ENCODE data around the gene COPS8. TPM values are rescaled to one million over a fixed set of nuclear protein-coding genes. Genes with fewer than 3 reads are reported as not detected.

The COPS8 gene
- polyA plus RNA-seq, 3 donors = 20.5 to 39.2 (median 36.4) TPM

- DNase-seq = no peak
- Histone ChIP-seq H3K27ac (ENCODE audit: low read depth in 1 of 2, low read length in 2 of 2) (no peak overlapping the region), H3K9ac (ENCODE audit: insufficient read depth, low read length, poor library complexity, severe bottlenecking) (no peak overlapping the region), H4K20me1 (ENCODE audit: insufficient read depth, low read length) (no peaks in the 10 kb centered on the region), H3K36me3 (replicated peaks in 1 of 2; ENCODE audit: control insufficient read depth in 1 of 2, insufficient read depth in 2 of 2, low read length in 2 of 2) (no peaks in the 10 kb centered on the region), H3K4me1 (ENCODE audit: control insufficient read depth in 1 of 2, insufficient read depth in 2 of 2, low read length in 2 of 2) (no peaks in the 10 kb centered on the region), H3K9me3 (replicated peaks in 1 of 2; ENCODE audit: control insufficient read depth in 1 of 2, insufficient read depth in 1 of 2, low read length in 2 of 2) (peaks cover 4 to 13% of the 10 kb centered on the region in 2 donors), H2AFZ (ENCODE audit: insufficient read depth, low read depth, low read length, poor library complexity, severe bottlenecking) (no peak overlapping the region), H3K79me2 (ENCODE audit: insufficient read depth, low read length) (no peaks in the 10 kb centered on the region), H3K27me3 (ENCODE audit: control insufficient read depth in 2 of 2, insufficient read depth in 2 of 2, low read length in 2 of 2) (peaks cover 0 to 3% of the 10 kb centered on the region in 2 donors), H3K4me2 (replicated peaks; ENCODE audit: extremely low read depth, low read length, poor library complexity, severe bottlenecking) (no peak overlapping the region), H3K4me3 (replicated peaks in 1 of 3; ENCODE audit: low read depth in 2 of 3, low read length in 3 of 3) (no peak overlapping the region)
- H3K4me3 Mint-ChIP-seq = no peak overlapping the region
- WGBS (ENCODE audit: insufficient coverage) = 50% methylated on average over 1 of the region's 4 CpGs
- no peaks in the 10 kb centered on the region for H3K36me3 Mint-ChIP-seq
- H3K27me3 Mint-ChIP-seq (ENCODE audit: low read depth in 3 of 3) = peaks cover 2 to 5% (median 4%) of the 10 kb centered on the region in 3 donors
- intact Hi-C loops (cut with micrococcal nuclease) = no loop called here
- TF ChIP-seq CTCF (IDR thresholded peaks at IDR 0.05) = no peak
- no peak overlapping the region for H3K27ac Mint-ChIP-seq
- H3K9me3 Mint-ChIP-seq = peaks cover 12 to 27% (median 16%) of the 10 kb centered on the region in 7 donors
- no peaks in the 10 kb centered on the region for H3K4me1 Mint-ChIP-seq
These were observed 40.2 kb upstream of the COPS8 start for GRCh38 chr2:237045449-237045848.

GRCh38 chr2:237048595-237048994 lies 37.1 kb upstream of the COPS8 start:
- Mint-ChIP-seq H3K4me3 (no peak overlapping the region), H3K36me3 (no peaks in the 10 kb centered on the region), H3K9me3 (peaks cover 12 to 27% (median 16%) of the 10 kb centered on the region in 7 donors), H3K4me1 (no peaks in the 10 kb centered on the region), H3K27me3 (ENCODE audit: low read depth in 3 of 3) (peaks cover 0 to 6% (median 5%) of the 10 kb centered on the region in 3 donors), H3K27ac (no peak overlapping the region)
- no peak overlapping the region for H3K27ac ChIP-seq (ENCODE audit: low read depth in 1 of 2, low read length in 2 of 2)
- DNase-seq = no peak
- H3K79me2 ChIP-seq (ENCODE audit: insufficient read depth, low read length) = no peaks in the 10 kb centered on the region
- no peak overlapping the region for H3K4me2 ChIP-seq (replicated peaks; ENCODE audit: extremely low read depth, low read length, poor library complexity, severe bottlenecking)
- no peaks in the 10 kb centered on the region for H3K4me1 ChIP-seq (ENCODE audit: control insufficient read depth in 1 of 2, insufficient read depth in 2 of 2, low read length in 2 of 2)
- no peak for TF ChIP-seq CTCF (IDR thresholded peaks at IDR 0.05)
- H3K27me3 ChIP-seq (ENCODE audit: control insufficient read depth in 2 of 2, insufficient read depth in 2 of 2, low read length in 2 of 2) = peaks cover 0 to 3% of the 10 kb centered on the region in 2 donors
- H4K20me1 ChIP-seq (ENCODE audit: insufficient read depth, low read length) = no peaks in the 10 kb centered on the region
- peaks cover 4 to 13% of the 10 kb centered on the region in 2 donors for H3K9me3 ChIP-seq (replicated peaks in 1 of 2; ENCODE audit: control insufficient read depth in 1 of 2, insufficient read depth in 1 of 2, low read length in 2 of 2)
- no peak overlapping the region for H3K9ac ChIP-seq (ENCODE audit: insufficient read depth, low read length, poor library complexity, severe bottlenecking)
- no peaks in the 10 kb centered on the region for H3K36me3 ChIP-seq (replicated peaks in 1 of 2; ENCODE audit: control insufficient read depth in 1 of 2, insufficient read depth in 2 of 2, low read length in 2 of 2)
- WGBS (ENCODE audit: insufficient coverage) = no CpG with 5 or more reads among the region's 1 CpG
- H3K4me3 ChIP-seq (replicated peaks in 1 of 3; ENCODE audit: low read depth in 2 of 3, low read length in 3 of 3) = no peak overlapping the region
- H2AFZ ChIP-seq (ENCODE audit: insufficient read depth, low read depth, low read length, poor library complexity, severe bottlenecking) = no peak overlapping the region
- intact Hi-C loops (cut with micrococcal nuclease) = no loop called here
